H1 (cell line): ENCODE results near the gene EHD4. TPM values are rescaled to one million over a fixed set of nuclear protein-coding genes. Genes with fewer than 3 reads are reported as not detected.

Source experiments
- CTCF ChIA-PET: fragments of 300-600 bp; sonication (Branson Sonifier 250); formaldehyde crosslinking; loops from one replicate; lab custom pipeline; 2021; ENCODE audit not compliant: partially characterized antibody; lab: Charles Lee
- POLR2A ChIA-PET: fragments of 300-600 bp; sonication (Branson Sonifier 250); formaldehyde crosslinking; loops from one replicate; lab custom pipeline; 2021; ENCODE audit warnings: inconsistent platforms; ENCODE audit not compliant: partially characterized antibody; lab: Charles Lee
- DNase-seq, 2 experiments: peaks; one replicate each; pipeline versions ENCODE4 v3.0.0 to v3.0.0-alpha.2; 2010 to 2022; ENCODE audit warnings: low spot score in 2 of 2, low read depth in 1 of 2, mixed read lengths in 1 of 2
- FAIRE-seq: peaks from 2 replicates; lab custom pipeline; 2011; peaks lifted over from hg19 to GRCh38; lab: Jason Lieb, UNC
- H2AFZ ChIP-seq: 2 replicates; pipeline ENCODE4 v1.8.1; 2012; ENCODE audit warnings: low read length, inconsistent platforms
- H2AK5ac ChIP-seq: 2 replicates; pipeline ENCODE4 v1.6.1; 2013; ENCODE audit warnings: low read depth, low read length
- H2BK120ac ChIP-seq: replicated peaks from 2 replicates; pipeline ENCODE3; 2013; ENCODE audit warnings: low read depth, low read length, inconsistent platforms
- H2BK12ac ChIP-seq: 2 replicates; pipeline ENCODE4 v1.6.1; 2013; ENCODE audit warnings: low read depth, low read length
- H2BK15ac ChIP-seq: 2 replicates; pipeline ENCODE4 v1.6.1; 2013; ENCODE audit warnings: low read length
- H2BK20ac ChIP-seq: 2 replicates; pipeline ENCODE4 v1.6.1; 2013; ENCODE audit warnings: low read length
- H2BK5ac ChIP-seq: 2 replicates; pipeline ENCODE4 v1.6.1; 2013; ENCODE audit warnings: low read depth, low read length
- H3K14ac ChIP-seq: 2 replicates; pipeline ENCODE4 v1.6.1; 2013; ENCODE audit warnings: inconsistent platforms; ENCODE audit not compliant: insufficient read length
- H3K18ac ChIP-seq: 2 replicates; pipeline ENCODE4 v1.6.1; 2013; ENCODE audit warnings: low read length; ENCODE audit errors: extremely low read depth
- H3K23ac ChIP-seq: 2 replicates; pipeline ENCODE4 v1.6.1; 2013; ENCODE audit warnings: inconsistent platforms; ENCODE audit not compliant: insufficient read length
- H3K23me2 ChIP-seq: 2 replicates; pipeline ENCODE4 v1.6.1; 2013; ENCODE audit warnings: low read depth, low read length
- H3K27ac ChIP-seq: 2 replicates; pipeline ENCODE4 v1.6.1; 2011; ENCODE audit warnings: low read depth, low read length, inconsistent platforms
- H3K27me3 ChIP-seq, 4 experiments: replicated peaks in 1 of 4; 1 replicate in 1 of 4; 2 replicates in 3 of 4; pipeline versions ENCODE4 v1.6.1 to v1.8.1; 2011 to 2013; ENCODE audit warnings: low read length in 3 of 4, mild to moderate bottlenecking in 3 of 4, inconsistent platforms in 2 of 4, mixed read lengths in 2 of 4, moderate library complexity in 1 of 4; ENCODE audit not compliant: control insufficient read depth in 3 of 4, insufficient read depth in 3 of 4; ENCODE audit errors: extremely low read depth in 1 of 4
- H3K36me3 ChIP-seq, 4 experiments: 2 replicates each; pipeline versions ENCODE4 v1.6.1 to v1.8.1; 2011 to 2013; ENCODE audit warnings: mild to moderate bottlenecking in 4 of 4, low read length in 3 of 4, moderate library complexity in 2 of 4, control low read depth in 1 of 4, inconsistent platforms in 1 of 4; ENCODE audit not compliant: insufficient read depth in 4 of 4, control insufficient read depth in 2 of 4
- H3K4ac ChIP-seq: replicated peaks from 2 replicates; pipeline ENCODE3; 2013; ENCODE audit warnings: low read length, low read depth, mixed read lengths, inconsistent platforms; ENCODE audit not compliant: insufficient read length
- H3K4me1 ChIP-seq, 4 experiments: replicated peaks in 1 of 4; 1 replicate in 1 of 4; 2 replicates in 3 of 4; pipeline versions ENCODE4 v1.6.1 to v1.8.1; 2011 to 2013; ENCODE audit warnings: low read length in 3 of 4, inconsistent platforms in 2 of 4, mixed read lengths in 1 of 4; ENCODE audit not compliant: insufficient read depth in 4 of 4, control insufficient read depth in 3 of 4
- H3K4me2 ChIP-seq, 2 experiments: 2 replicates each; pipeline versions ENCODE4 v1.6.1 to v1.8.1; 2011 to 2013; ENCODE audit warnings: low read depth in 2 of 2, low read length in 2 of 2, control low read depth in 1 of 2, inconsistent platforms in 1 of 2, mild to moderate bottlenecking in 1 of 2; ENCODE audit not compliant: insufficient read depth in 1 of 2
- H3K4me3 ChIP-seq, 4 experiments: fragments of 200-600, 300-600 bp in 1 of 4; sonication (generic), shearing (Covaris generic), sonication (Bioruptor Twin) in 1 of 4; 2 replicates each; pipeline versions ENCODE4 v1.5.1 to v1.8.1; 2011 to 2016; ENCODE audit warnings: low read length in 4 of 4, low read depth in 3 of 4, control low read depth in 2 of 4, inconsistent platforms in 2 of 4, mild to moderate bottlenecking in 2 of 4, mixed read lengths in 1 of 4, moderate library complexity in 1 of 4; ENCODE audit not compliant: insufficient read depth in 2 of 4; ENCODE audit errors: extremely low read depth in 1 of 4
- H3K56ac ChIP-seq: replicated peaks from 2 replicates; pipeline ENCODE3; 2013; ENCODE audit warnings: low read depth, mild to moderate bottlenecking, mixed read lengths, low read length, inconsistent platforms; ENCODE audit not compliant: insufficient read length
- H3K79me1 ChIP-seq: 2 replicates; pipeline ENCODE4 v1.6.1; 2013; ENCODE audit warnings: low read depth, low read length, control low read depth
- H3K79me2 ChIP-seq, 2 experiments: 2 replicates each; pipeline versions ENCODE4 v1.6.1 to v1.8.1; 2012 to 2013; ENCODE audit warnings: low read length in 2 of 2, mild to moderate bottlenecking in 2 of 2, inconsistent platforms in 1 of 2; ENCODE audit not compliant: insufficient read depth in 2 of 2, control insufficient read depth in 1 of 2
- H3K9ac ChIP-seq, 4 experiments: replicated peaks in 1 of 4; 1 replicate in 1 of 4; 2 replicates in 3 of 4; pipeline versions ENCODE4 v1.6.1 to v1.8.1; 2011 to 2013; ENCODE audit warnings: low read depth in 3 of 4, low read length in 3 of 4, control low read depth in 2 of 4, mild to moderate bottlenecking in 2 of 4, moderate library complexity in 2 of 4, inconsistent platforms in 1 of 4; ENCODE audit errors: extremely low read depth in 1 of 4
- H3K9me3 ChIP-seq, 2 experiments: 2 replicates each; pipeline versions ENCODE4 v1.6.1 to v1.8.1; 2012 to 2013; ENCODE audit warnings: mild to moderate bottlenecking in 2 of 2, moderate library complexity in 2 of 2, control low read depth in 1 of 2, inconsistent platforms in 1 of 2, low read depth in 1 of 2, low read length in 1 of 2, mixed read lengths in 1 of 2; ENCODE audit not compliant: insufficient read depth in 2 of 2
- H4K20me1 ChIP-seq, 2 experiments: replicated peaks in 1 of 2; 2 replicates each; pipeline versions ENCODE3 to v1.8.1; 2011 to 2013; ENCODE audit warnings: inconsistent platforms in 2 of 2, low read length in 2 of 2, mild to moderate bottlenecking in 1 of 2; ENCODE audit not compliant: insufficient read depth in 2 of 2, control insufficient read depth in 1 of 2
- H4K5ac ChIP-seq: 2 replicates; pipeline ENCODE4 v1.6.1; 2013; ENCODE audit warnings: low read length, low read depth, mixed read lengths, inconsistent platforms; ENCODE audit not compliant: insufficient read length
- H4K8ac ChIP-seq: 2 replicates; pipeline ENCODE4 v1.8.0; 2013; ENCODE audit warnings: mild to moderate bottlenecking, moderate library complexity, low read length, inconsistent platforms; ENCODE audit not compliant: insufficient read depth; ENCODE audit errors: extremely low read depth
- H4K91ac ChIP-seq: replicated peaks from 2 replicates; pipeline ENCODE3; 2013; ENCODE audit warnings: low read length, mixed read lengths, inconsistent platforms; ENCODE audit not compliant: insufficient read length
- ATF3 ChIP-seq: IDR thresholded peaks from 2 replicates; pipeline ENCODE4 v1.6.1; 2011; ENCODE audit warnings: low read depth, mild to moderate bottlenecking, low read length; ENCODE audit not compliant: insufficient read depth
- KDM1A ChIP-seq: fragments of 200-600, 300-600 bp; sonication (generic); IDR thresholded peaks from 2 replicates; pipeline ENCODE4 v1.7.1; 2016; ENCODE audit warnings: mild to moderate bottlenecking, low read length, borderline replicate concordance
- POLR2A ChIP-seq, 2 experiments: IDR thresholded peaks; 1 replicate in 1 of 2; 2 replicates in 1 of 2; pipeline ENCODE4 v1.6.1; 2011; ENCODE audit warnings: low read depth in 2 of 2, low read length in 2 of 2, mild to moderate bottlenecking in 2 of 2; ENCODE audit errors: control extremely low read depth in 1 of 2
- RBBP5 ChIP-seq: IDR thresholded peaks from 2 replicates; pipeline ENCODE4 v1.7.1; 2012; ENCODE audit warnings: low read depth, mild to moderate bottlenecking, inconsistent platforms, low read length, moderate library complexity, borderline replicate concordance
- RNF2 ChIP-seq: fragments of 200-900, 300-1000 bp; sonication (generic); IDR thresholded peaks from 2 replicates; pipeline ENCODE4 v1.7.1; 2016; ENCODE audit warnings: borderline replicate concordance, low read depth, mild to moderate bottlenecking, antibody characterized with exemption, low read length; ENCODE audit not compliant: poor library complexity, severe bottlenecking; ENCODE audit errors: missing control alignments
- SAP30 ChIP-seq: fragments of 300-600 bp; sonication (generic); IDR thresholded peaks from 2 replicates; pipeline ENCODE4 v1.7.1; 2012; ENCODE audit warnings: low read length, moderate library complexity, mild to moderate bottlenecking, inconsistent platforms; ENCODE audit not compliant: insufficient read depth, insufficient replicate concordance
- WGBS, 2 experiments: shearing (Covaris generic) in 1 of 2; methylation state at CpG; one replicate each; pipeline versions ENCODE4 v1.1.6 to v1.1.7; 2013 to 2015; ENCODE audit warnings: low lambda C conversion rate in 2 of 2, mixed read lengths in 2 of 2, inconsistent platforms in 1 of 2, low coverage in 1 of 2, missing lambda C conversion rate in 1 of 2; ENCODE audit not compliant: insufficient replicate concordance in 2 of 2, insufficient coverage in 1 of 2, insufficient read length in 1 of 2; ENCODE audit errors: extremely low coverage in 1 of 2, missing lambda C conversion rate in 1 of 2; 5-methylcytosine and 5-hydroxymethylcytosine counted together
- polyA plus RNA-seq, 7 experiments: library from polyadenylated mRNA; depleted of rRNA in 3 of 7; stranded (reverse) in 5 of 7; unstranded in 2 of 7; fragments of >200 nt in 5 of 7; fragments of 200-250 nt in 2 of 7; gene quantifications; 1 replicate in 5 of 7; 2 replicates in 1 of 7; 4 replicates in 1 of 7; pipeline versions ENCODE4 v1.2.1 to v1.2.3, GENCODE V29; 2011 to 2013; ENCODE audit warnings: missing spikeins in 2 of 7, mixed read lengths in 2 of 7
- total RNA-seq: library from RNA; stranded (reverse); fragmentation: NEBNext Ultra II Directional; extraction: Animal tissue kit (Norgen Biotek cat#: 25700); gene quantifications from 2 replicates; pipeline ENCODE4 v1.2.1, GENCODE V29; 2021

EHD4 gene
- total and polyA plus RNA-seq, 2 of the 8 experiments (the other 6 are each of a cell fraction or from before 2014, with no cell fraction given), result 17.5 to 24.5 TPM

GRCh38 chr15:41905036-41905793 lies 67.1 kb downstream of the EHD4 start:
- Histone ChIP-seq H3K14ac (no peak overlapping the region), H2AK5ac (no peak overlapping the region), H3K27me3 (no peaks in the 10 kb centered on the region; a peak in 1 of 7 replicates), H4K20me1 (peaks cover 0 to 25% of the 10 kb centered on the region in 2 experiments), H2BK12ac (no peak overlapping the region), H3K79me1 (peaks cover 2% of the 10 kb centered on the region; the same call in 1 of the 2 replicates), H2BK20ac (no peak overlapping the region), H3K9ac (no peak overlapping the region), H3K23ac (no peak overlapping the region), H3K9me3 (no peaks in the 10 kb centered on the region), H3K56ac (no peak overlapping the region), H3K4me3 (no peak overlapping the region), H2BK120ac (no peak overlapping the region), H3K4me2 (no peak overlapping the region), H3K79me2 (no peaks in the 10 kb centered on the region; a peak in 1 of 4 replicates), H3K27ac (no peak overlapping the region), H2BK5ac (no peak overlapping the region), H3K18ac (no peak overlapping the region), H2BK15ac (no peak overlapping the region), H2AFZ (no peak overlapping the region), H4K5ac (no peak overlapping the region), H3K4ac (no peak overlapping the region), H3K36me3 (peaks cover 9 to 29% (median 25%) of the 10 kb centered on the region in 4 experiments; a peak in 7 of 8 replicates), H4K8ac (no peak overlapping the region), H3K23me2 (peaks cover 2% of the 10 kb centered on the region; the same call in 1 of the 2 replicates), H3K4me1 (peaks cover 0 to 4% (median 2%) of the 10 kb centered on the region in 4 experiments; a peak in 1 of 7 replicates), H4K91ac (no peak overlapping the region)
- ChIA-PET CTCF (interaction anchor here (0.7 to 11.0 kb wide), 58 partner anchors 9 to 529 kb away, joined by 3 to 105 read pairs (median 5); partner anchors contain the start of gene MAPKBP1), POLR2A (interaction anchor here (1.0 to 1.5 kb wide), 2 partner anchors 10 to 131 kb away, joined by 3 to 4 read pairs; partner anchors contain the start of gene MAPKBP1)
- no peak for DNase-seq
- 91% methylated on average over 14 of the region's 14 CpGs; no CpG with 5 or more reads in 1 of the 2 experiments for WGBS, 2 experiments
- no peak for TF ChIP-seq RNF2
- TF ChIP-seq SAP30, result no peak
- TF ChIP-seq RBBP5, result no peak
- no peak for TF ChIP-seq ATF3
- no peak for TF ChIP-seq POLR2A (IDR thresholded peaks at IDR 0.05; ENCODE audit: control extremely low read depth in 1 of 2, low read depth in 2 of 2, low read length in 2 of 2)
- no peak for TF ChIP-seq KDM1A
- no peak for FAIRE-seq
